PC-9 (cell line): ENCODE measurements around the gene TH.

Source experiments
- CTCF ChIP-seq: fragments of 200-600 bp; sonication (generic); conservative IDR thresholded peaks from 2 replicates; pipeline ENCODE4 v1.6.1; 2017; ENCODE audit warnings: mixed run types, antibody characterized with exemption, mild to moderate bottlenecking, moderate library complexity
- EZH2 ChIP-seq: fragments of 200-600 bp; sonication (generic); IDR thresholded peaks from 2 replicates; pipeline ENCODE4 v1.8.0; 2017; ENCODE audit warnings: antibody characterized with exemption, low read depth

GRCh38 chr11:2143477-2143798 is 28.2 kb downstream of the TH start:
- no peak for TF ChIP-seq CTCF
- TF ChIP-seq EZH2 = no peak
